CD4-positive, alpha-beta T cell treated with Interleukin-2 at 100 ng/mL for 4 hours (primary cell): ENCODE measurements around the gene GRID2.

Experiments used
- DNase-seq: peaks from one replicate; pipeline ENCODE4 v3.0.0-alpha.2; 2020; ENCODE audit warnings: low spot score

GRID2 gene

GRCh38 chr4:92968996-92969395, 665.2 kb downstream of the GRID2 start:
- DNase-seq: no peak

DNA sequence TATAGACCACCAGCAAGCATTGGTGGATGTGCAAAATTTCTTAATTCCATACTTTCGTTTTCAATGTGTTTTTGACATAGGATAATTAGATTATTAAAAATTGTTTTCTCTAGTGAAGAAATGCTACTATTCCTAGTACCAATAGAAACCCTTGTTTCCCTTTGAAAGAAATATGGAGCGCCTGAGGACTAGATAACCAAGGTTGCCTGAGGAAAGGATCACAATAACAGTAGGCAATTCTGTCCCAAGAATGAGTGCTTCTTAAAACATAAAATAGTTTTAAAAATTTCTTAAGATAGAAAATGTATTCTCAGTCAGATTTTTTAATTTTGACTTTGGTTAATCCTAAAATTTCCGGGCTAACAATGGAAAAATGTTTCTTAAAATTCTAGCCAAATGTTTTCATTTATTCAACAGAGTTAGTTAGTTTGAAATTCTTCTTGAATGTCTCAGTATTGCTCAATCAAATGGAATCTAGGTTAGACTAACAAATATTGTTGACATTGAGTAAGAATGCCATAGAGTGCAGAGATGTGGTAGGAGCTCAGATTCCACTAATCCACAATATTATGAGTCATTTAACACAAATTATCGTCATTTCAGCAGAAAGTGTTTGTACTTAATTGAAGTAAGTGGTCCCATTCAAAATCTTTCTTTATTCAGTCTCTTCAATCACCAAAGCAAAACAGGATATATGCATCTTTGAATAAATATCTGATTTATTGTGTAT, 666.0 kb downstream of the GRID2 start:
- DNase-seq: no peak

DNA sequence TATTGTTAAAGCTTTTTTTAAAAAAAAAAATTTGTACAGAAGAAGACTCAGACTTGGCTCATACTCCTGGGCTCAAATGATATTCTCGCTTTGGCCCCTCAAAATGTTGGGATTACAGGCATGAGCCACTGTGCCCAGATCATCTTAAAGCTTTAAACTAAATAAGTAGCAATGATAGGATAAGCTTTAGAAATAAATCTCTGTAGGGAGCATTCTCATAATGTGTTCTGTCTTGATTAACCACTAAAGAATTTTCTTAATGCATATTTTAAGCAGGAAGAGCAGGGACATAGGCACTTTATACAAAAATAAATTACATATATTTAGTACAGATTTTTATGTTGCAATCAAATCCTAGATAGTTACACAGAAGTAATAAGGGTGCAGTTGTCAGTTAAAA, 667.2 kb downstream of the GRID2 start:
- no peak for DNase-seq

DNA sequence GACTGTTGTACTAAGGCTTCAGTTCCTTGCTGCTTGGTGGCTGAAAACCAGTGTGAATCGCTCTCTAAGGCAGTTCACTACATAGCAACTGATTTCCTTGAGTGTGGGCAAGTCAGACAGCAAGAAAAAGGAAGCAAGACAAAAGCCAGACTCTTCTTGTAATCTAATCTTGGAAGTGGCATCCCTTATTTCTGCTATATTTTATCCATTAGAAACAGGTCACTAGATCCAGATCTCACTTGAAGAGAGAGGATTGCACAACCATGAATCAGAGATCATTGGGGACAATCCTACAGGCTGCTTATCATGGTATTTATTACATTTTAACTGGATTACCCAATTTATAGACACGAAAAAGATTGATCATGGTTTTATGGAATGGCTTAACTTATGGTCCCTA, 684.5 kb downstream of the GRID2 start:
- no peak for DNase-seq

DNA sequence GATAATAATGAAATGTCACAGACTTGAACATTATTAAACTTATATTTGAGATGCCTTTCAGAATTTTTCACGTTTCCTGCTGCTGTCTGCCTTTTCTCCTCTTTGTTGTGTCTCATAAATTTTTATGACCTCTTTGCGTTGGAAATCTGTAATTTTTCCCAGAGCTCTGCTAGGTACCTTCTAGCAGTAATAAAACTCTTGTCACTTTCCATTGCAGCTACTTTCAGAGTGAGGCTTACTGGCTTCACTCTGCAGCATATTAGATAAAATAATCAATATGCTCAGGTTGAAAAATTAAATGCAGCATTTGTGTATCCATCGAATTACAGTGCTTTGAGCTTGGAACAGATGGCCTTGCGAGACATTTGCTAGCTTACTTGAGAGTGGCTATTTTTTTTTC, 689.0 kb downstream of the GRID2 start:
- no peak for DNase-seq

DNA sequence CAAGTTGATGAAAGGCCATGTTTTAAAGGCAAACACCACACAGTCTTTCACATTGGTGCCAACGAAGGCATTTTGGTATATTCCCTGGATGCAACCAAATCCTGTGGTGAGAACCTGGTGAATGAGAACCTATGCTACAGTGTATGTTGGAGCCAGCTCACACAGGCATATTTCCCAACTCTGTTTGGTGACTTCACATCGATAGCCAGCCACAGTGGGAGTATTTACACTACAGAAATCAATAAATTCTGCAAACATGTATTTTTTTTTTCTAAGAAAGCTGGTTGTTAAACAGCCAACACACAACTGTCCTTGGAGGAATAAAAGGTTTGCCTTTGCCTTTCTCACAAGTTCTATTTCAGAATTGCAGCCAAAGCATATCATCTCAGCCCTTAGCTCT, 691.0 kb downstream of the GRID2 start:
- no peak for DNase-seq

DNA sequence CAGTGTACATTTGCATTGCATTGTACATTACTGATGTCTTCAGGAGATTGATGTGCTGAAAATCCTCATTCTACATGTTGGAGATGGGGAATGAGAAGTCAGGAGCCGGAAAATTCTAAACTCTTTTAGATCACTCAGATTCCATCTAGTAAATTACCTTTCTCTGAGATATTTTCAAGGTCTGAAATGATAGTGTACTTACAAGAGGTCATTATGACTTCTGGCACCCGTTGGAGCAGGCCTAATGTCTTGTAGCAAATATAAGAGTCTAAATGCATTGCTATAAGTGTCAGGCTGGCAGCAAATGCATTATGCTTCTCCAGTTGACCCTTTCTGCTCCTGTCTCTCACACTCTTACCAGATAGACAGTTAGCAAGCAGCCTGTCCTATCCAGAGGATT, 692.8 kb downstream of the GRID2 start:
- no peak for DNase-seq

- no peak for DNase-seq
These were observed 697.1 kb downstream of the GRID2 start for GRCh38 chr4:93000910-93001309.

DNA sequence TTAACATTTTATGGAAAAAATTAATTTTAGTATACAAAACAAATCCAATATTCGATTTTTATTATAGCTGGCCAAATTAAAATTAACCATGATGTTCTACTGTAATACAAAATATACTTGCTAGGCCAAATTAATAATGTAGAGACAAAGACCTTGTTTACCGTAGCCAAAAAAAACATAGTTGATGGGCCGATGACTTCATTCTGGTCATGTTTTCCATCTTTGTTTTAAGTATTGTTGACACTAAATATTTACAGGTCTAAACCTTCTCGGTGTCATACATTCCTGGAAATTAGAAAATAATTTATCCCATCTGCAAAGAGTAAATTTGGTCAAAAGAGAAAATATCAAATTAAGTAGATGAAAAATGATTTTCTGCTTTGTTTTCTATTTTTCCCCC, 698.5 kb downstream of the GRID2 start:
- DNase-seq: no peak

DNA sequence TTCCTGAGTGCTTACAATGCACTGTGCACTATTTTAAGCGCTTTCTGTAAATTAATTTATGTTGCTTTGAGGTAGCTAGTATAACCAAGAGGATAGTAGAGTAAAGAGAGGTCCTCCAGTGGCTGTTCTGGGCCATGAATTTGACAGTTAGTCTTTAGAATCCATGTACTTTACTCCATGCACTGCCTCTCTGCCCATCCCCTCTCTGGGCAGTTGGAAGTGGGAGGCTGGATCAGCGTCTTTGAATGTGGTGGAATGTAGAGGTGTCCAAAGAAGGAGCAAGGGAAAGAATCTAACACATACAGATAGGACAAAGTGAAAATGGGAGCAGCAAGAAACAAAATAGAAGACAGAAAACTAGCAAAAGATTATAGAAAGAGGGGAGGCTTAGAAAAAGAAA, 712.6 kb downstream of the GRID2 start:
- DNase-seq: no peak

DNA sequence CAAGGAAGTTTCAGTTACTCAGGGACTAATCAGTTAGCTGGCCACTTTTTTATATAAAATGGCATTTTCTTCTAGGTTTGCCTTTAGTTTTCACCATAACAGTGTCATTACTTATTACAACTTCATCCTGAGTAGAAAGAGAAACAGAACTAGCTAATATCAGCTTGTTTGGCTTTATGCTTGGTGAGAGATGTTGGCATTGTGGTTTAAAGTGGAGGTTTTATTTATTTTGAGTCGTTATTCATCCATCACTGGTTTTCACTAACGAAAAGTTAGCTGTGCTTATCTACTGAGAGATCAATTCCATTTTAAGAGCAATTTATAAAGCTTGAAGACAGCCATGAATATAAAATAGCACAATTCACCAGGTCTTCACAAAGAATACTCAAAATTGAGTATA, 714.5 kb downstream of the GRID2 start:
- DNase-seq: no peak

GRCh38 chr4:93018806-93019205, 715.0 kb downstream of the GRID2 start:
- DNase-seq: no peak

GRCh38 chr4:93029769-93030168, 726.0 kb downstream of the GRID2 start:
- no peak for DNase-seq

- DNase-seq: no peak
These were observed 726.9 kb downstream of the GRID2 start for GRCh38 chr4:93030670-93031069.

- DNase-seq: no peak
These were observed 727.8 kb downstream of the GRID2 start for GRCh38 chr4:93031431-93032098.

DNA sequence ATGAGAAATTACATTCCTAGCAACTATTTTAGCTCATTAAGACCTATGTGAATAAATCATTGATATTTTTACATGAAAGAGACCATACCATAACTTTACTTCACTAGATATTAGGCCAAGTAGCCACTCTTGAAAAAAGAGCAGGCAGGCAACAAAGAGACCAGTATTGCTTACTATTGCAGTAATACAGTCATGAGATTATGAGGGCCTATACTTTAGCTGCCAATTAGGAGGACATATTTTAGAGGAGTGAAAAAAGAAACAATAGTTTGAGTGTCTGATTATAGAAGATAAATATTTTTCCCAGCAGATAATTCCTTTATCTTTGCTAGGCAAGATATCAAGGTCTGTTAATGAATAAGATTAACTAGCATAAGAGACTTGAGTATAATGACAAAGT, 739.0 kb downstream of the GRID2 start:
- DNase-seq: no peak

DNA sequence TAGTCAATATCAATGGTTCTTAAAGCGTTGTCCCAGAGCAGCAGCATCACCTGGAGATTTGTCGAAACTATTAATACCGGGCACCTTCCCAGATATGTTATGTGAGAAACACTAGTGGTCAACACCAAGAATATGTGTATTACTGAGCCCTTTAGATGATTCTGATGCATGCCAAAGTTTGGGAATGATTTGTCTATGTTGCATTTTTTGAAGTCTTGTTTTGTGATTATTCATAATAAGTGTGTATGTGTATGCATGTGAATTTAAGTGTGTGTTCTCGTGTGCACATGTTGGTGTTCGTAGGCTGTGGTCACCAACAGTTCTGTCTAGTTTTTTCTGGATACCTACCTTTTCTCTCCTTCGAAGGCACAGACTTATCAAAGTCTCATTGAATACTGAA, 749.4 kb downstream of the GRID2 start:
- DNase-seq: no peak

DNA sequence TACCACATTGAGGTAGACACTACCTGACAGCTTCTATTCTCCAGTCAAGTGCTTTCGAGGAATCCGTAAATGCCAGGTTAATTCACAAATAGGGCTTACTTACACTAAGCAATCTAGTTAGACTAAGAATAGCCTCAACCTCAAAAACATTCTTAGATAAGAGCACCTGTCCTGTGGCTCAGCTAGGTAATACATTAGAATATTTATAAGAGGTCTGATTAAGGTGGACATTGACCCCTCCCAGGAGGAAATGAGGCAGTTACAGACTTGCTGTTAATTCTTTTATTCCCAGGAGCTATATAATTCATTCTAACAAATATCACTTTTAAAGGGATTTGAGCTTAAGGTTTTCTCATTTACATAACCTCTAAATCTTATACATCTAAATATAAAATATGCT, 758.1 kb downstream of the GRID2 start:
- DNase-seq: no peak

DNA sequence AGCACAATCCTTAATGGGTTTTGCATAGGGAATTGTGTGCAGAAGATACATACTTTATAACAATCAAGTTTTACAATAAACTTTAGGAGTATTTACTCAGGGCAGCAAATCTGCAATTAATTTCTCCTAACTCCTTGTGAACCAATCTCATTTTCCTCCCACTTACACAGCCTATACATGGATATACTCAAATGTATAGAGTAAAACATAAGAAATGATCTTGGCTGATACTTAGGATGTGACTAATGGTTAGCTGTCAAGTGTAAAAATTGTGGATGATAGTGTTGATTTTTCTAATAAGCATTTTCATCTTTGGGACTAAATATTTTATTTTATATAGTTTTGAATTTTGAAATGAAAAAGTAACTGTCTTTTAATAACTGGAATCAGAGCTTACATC, 759.6 kb downstream of the GRID2 start:
- no peak for DNase-seq

DNA sequence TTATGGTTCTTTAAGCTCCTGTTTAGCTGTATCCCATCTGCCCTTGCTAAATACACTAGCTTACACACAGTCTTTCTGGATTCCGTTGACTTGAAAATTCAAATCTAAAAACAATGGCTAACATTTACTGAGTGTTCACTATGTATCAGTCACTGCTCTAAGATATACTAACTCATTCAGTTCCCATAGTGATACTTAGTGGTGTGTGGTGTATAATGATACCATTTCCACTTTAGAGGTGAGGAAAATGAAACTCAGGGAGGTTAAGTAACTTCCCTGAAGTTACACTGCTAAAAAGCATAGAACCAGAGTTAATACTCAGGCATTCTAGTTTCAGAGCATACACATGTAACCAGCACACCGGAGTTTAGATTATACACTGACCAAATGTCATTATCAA, 762.0 kb downstream of the GRID2 start:
- no peak for DNase-seq

DNA sequence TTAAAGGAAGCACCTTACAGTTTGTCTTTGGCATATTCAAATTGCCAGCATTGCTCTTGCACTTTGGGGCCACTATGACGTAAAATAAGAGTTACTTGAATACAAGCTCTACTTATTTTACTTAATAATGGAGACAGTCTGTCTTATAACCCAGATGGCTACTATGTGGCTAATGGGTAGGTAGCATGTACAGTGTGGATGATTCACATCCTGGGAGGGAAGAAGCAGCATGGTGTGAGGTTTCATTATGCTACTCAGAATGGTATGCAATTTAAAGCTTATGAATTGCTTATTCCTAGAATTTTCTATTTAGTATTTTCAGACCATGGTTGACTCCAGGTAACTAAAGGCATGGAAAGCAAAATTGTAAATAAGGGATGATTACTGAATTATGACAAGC, 763.0 kb downstream of the GRID2 start:
- DNase-seq: no peak

GRCh38 chr4:93072292-93072691, 768.5 kb downstream of the GRID2 start:
- DNase-seq: no peak

GRCh38 chr4:93080316-93080715, 776.5 kb downstream of the GRID2 start:
- DNase-seq: no peak
